RPMI8226 (cell line): ENCODE results near the gene TBX5.
"Not testable (repeated sequence)": the region's sequence is repeated elsewhere in the genome, so short reads cannot be mapped to it uniquely, and the experiment has no call there.

ENCODE experiments used
- DNase-seq: peaks from one replicate; pipeline ENCODE4 v3.0.0-alpha.2; 2015

Gene TBX5

DNA sequence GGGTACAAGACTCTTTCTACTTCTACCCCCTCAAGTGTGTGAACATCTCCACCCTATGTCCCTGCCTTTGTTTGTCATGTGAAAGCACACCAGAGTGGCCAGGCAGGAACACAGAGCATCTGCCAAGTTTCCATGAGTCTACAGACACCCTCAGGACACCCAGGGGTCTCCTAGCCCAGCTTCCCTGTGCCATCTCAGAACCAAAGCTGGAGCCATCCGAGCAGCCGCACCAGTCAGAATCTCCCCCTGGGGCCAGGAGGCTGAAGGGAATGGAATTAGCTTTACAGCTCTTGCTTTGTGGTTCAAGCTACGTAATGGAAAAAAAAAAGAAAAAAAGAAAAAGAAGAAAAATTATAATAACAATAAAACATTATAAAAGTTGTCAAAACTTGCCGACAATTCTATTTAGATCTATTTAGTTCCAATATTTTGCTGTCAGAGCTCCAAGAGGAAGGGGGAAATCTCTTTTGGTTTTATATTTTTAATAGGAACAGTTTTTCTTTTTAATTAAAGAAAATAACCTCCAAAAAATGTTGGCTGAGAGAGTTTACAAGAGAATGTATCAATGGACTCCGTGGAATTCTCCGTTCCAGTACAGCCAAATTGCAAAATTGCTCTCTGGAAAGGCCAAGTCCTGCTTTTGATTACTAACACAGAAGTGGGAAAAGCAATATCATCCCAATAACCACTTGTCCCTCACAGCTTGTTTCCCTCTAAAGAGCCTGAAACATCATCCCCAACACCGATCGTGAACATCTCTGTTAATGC is 37.1 kb downstream of the TBX5 start:
- DNase-seq, result no peak

DNA sequence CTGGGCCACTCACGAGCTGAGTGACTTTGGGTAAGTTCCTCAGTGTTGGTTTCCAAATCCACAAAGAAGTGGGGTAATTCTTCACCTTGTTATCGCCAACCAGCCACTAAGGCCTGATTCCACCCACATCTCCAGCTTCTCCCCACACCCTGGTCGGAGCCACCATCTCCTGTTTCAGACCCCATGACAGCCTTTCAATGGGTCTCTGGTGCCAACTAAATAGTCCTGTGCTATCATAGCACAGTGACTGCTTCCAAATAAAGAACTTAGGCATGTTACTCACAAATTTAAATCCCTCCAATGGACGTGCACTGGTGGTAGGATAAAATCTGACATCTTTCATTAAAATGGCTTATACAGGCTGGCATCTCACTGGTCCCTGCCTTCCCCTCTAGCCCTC is 44.0 kb downstream of the TBX5 start:
- DNase-seq, result no peak

DNA sequence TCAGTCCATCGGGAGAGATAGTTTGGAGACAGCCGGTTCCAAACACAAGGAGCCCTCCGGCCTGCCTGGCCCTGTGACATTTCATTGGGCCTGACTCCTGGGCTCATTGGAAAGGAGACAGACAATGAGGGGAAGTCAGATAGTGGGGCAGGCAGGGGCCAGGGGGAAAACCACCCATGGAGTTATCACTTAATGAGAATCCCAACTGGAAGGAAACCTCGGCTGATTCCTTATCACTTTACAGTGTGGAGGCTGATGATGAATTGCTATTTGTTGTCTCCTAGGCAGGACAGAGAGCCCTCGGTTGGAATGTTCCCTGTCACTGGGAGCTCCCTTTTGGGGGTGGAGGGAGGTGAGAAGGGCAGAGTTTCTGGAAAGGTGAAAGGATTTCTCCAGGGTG is 44.4 kb downstream of the TBX5 start:
- no peak for DNase-seq

DNA sequence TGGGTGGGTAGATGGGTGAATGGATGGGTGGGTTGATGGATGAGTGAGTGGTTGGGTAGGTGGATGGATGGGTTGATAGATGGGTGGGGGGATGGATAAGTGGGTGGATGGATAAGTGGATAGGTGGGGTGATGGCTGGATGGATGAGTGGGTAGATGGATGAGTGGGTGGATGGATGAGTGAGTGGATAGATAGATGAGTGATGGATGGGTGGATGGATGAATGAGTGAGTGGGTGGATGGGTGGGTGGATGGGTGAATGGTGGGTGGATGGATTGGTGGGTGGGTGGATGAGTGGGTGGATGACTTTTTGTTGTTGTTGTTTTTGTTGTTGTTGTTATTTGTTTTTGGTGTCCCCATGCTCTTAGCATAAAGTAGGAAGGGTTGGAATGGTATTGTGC is 45.5 kb downstream of the TBX5 start:
- no peak for DNase-seq

DNA sequence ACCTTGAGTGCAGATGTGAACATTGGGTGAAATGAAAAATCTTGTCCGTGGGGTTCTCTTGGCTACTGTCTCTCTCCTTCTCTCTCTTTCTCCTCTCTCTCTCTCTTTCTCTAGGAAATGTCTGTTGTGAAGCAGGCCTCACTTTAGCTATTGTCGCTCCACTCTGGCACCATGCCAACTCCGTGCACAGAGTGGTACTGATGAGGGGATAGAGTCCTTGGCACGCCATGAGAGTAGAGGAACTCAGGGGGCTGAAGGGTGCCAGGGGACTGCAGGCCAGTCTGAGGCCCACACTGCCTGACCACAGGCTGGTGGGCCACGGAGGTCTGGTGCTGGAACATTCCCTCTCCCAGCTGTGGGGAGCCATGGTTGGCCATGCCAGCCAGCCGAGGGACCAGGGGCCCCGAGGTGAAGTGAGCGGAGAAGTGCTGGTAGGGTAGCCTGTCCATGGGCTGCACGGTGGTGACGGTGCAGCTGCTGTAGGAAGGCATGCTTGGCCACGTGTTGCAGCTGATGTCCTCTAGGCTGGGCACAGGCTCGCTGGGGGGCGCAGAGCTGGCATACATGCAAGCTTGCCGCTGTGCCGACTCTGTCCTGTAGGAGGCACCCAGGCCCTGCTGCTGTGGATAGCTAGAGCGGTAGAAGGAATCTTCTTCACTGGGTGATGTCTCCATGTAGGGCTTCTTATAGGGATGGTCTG is 50.4 kb downstream of the TBX5 start:
- DNase-seq, result peak; percentile 17

DNA sequence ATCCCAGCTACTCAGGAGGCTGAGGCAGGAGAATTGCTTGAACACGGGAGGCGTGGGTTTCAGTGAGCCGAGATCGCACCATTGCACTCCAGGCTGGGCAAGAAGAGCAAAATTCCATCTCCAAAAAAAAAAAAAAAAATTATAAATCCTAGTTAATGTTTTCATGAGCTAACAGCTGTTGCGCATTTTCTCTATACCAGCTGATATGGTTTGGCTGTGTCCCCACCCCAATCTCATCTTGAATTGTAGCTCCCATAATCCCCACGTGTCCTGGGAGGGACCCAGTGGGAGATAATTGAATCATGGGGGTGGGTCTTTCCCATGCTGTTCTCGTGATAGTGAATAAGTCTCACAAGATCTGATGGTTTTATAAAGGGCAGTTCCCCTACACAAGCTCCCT is 56.7 kb downstream of the TBX5 start:
- DNase-seq, result not testable (repeated sequence)

DNA sequence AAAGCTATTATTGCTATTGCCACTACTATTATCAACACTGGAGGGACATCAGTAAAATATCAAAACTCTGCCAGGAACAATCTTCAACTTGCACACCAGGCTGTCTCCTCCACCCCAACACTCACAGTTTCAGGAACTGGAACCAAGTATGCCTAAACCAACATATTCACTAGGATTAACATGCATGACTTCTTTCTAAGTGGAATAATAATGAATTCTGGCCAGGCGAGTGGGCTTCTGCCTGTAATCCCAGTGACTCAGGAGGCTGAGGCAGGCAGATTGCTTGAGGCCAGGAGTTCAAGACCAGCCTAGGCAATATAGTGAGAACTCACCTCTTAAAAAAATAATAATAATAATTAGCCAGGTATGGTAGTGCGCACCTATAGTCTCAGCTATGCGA is 58.1 kb downstream of the TBX5 start:
- no peak for DNase-seq

DNA sequence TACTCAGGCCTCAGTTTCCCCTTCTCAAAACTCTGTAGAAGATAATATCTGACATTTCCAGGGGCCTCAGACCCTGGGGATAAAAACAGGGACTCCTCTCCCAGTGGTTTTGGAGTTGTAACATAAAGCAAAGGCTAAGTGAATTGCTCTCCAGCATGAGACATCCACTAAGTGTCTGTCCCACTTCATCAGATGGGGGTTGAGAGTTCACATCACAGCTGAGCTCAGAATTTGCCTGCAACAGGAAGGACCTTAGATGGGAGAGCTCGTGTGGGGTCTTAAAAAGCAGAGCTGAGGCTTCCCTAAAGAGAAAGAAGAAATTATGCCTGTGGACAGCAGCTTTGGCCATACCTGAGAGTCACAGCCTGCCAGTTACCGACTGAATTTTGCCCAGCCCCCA is 61.1 kb downstream of the TBX5 start:
- DNase-seq, result no peak

DNA sequence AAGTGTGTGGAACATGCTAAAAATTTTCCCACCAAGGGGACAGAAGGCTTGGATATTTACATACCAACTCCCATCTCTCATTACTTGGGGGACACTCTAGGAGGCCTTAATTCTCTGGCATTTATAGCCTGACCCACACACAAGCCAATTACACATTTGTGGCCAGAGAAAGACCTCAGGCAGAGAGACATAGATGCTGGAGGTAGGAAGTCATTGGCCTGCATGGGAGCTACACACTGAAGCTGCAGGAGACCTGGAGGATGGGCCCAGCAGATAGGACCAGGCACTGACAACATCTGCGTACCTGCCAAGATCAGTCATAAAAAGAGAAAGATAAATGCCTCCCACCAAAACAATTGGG is 61.7 kb downstream of the TBX5 start:
- DNase-seq, result no peak

DNA sequence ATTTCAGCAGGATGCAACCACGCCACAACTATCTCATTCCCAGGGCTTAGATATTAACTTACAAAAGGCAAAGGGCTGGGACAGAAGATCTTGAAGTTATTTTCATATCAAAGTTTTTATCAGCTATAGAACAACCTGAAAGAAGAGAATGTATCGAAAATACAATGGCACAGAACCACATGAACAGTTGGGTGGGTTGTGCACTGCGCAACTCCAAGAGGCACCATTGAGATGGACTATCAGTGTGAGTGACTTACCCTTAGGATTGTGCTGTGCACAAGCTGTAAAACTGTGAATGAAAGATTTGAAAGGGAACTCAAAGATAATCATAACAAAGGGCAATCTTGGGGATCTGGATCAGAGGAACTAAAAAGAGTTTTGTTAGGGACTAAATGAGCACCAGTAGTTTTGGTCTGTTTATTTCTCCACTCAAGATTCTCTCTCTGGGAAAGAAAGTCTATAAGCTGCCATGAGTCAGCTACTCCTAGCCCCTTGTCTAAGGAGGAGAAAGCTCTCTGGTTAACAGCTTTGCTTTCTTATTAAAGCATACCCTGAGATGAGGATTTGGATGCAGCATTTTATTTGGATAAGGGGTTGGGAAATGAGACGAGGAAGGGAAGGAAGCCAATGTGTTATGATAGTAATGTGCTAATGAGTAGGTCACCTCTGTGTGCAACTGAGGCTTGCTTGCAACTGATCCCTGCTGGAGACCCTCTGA is 62.2 kb downstream of the TBX5 start:
- no peak for DNase-seq

DNA sequence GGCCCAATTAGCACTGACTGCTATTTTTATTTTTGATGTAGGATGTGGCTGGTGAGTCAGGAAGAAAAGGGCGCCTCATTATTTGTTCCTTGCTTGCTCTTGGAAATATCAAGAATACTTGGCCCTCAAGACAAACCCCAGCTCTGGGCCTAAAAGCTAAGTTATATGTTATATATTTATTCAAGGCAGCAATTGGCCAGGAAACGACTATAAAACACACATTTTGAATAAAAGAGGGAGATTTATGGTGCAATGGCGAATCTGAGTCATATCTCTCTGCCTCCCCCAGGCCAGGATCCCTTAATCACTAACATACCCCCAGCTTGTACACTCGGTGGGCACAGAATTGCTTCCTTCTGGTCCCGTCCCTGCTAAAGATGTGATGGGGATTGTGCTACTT is 63.3 kb downstream of the TBX5 start:
- DNase-seq, result no peak

DNA sequence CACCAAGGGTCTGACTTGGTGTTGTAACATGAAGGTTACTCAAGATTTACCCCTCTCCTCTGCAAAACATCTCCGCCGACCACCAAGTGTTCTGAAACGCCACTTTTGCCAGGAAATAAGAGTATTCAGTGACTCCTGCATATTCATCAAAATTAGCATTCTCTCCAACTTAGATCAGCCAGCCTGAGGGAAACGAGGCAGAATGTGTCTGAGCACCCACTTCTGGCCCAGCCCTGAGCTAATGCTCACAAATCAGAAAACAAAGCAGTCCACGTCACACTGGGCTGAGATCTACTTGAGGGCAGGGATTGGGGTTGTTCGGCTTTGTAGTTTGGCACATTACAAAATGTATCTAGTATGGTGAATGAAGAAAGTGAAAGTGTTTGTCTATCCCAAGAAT is 64.3 kb downstream of the TBX5 start:
- DNase-seq, result no peak

DNA sequence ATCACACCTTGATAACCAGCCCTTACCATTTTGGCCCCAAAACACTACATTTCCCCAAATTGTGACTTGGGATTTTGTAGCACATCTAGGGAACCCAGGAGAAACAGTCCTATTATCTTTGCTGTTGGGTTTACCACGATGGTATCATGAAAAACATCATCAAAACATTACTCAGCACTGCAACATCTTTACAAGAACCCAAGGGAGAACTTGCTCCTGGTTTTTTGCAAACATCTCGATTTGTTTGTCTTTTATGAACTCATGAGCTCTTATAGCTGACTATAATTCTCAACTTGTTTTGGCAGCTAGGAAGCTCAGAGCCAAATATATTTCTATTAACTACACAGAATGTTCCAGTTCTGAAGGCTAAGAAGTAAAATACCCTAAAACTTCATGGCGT is 65.7 kb downstream of the TBX5 start:
- no peak for DNase-seq

DNA sequence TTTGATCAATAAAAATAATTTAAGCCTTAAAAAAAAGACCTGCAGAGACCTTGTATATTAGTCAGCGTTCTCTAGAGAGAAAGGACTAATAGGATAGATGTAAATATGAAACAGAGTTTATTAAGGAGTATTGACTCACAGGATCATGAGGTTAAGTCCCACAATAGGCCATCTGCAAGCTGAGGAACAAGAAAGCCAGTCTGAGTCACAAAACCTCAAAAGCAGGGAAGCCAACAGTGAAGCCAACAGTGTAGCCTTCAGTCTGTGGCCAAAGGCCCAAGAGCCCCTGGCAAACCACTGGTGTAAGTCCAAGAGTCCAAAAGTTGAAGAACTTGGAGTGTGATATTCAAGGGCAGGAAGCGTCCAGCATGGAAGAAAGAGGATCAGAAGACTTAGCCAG is 66.3 kb downstream of the TBX5 start:
- DNase-seq, result no peak

DNA sequence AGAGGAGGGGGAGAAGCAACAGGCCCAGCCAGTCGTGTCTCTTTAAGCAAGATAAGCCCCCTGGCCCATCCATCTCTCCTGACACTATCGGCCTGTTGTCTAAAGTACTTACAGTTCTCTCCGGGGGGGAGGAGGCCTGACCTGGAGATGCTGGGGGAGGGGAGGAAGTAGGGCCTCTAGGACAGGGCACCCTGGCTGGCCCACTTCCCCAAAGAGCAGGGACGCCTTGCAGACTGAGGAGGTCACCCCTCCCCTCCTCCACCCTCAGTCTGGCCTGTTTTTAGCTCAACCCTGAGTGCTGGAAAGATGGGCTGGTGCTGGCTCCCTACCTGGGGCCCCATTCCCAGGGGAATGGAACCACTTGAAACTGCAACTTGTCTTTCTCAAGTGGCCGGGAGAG is 70.3 kb downstream of the TBX5 start:
- no peak for DNase-seq

DNA sequence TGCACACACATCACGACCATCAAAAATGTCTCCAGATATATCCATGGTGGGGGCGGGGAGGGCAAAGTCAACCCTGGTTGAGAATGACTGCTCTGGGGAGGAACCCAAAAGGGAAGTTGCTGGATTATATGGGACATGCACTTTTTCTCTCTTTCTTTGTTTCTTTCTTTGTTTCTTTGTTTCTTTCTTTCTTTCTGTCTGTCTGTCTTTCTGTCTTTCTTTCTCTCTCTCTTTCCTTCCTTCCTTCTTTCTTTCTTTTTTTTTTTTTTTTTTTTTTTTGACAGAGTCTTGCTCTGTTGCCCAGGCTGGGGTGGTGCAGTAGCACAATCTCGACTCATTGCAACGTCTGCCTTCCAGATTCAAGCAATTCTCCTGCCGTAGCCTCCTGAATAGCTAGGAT is 71.5 kb downstream of the TBX5 start:
- no peak for DNase-seq

DNA sequence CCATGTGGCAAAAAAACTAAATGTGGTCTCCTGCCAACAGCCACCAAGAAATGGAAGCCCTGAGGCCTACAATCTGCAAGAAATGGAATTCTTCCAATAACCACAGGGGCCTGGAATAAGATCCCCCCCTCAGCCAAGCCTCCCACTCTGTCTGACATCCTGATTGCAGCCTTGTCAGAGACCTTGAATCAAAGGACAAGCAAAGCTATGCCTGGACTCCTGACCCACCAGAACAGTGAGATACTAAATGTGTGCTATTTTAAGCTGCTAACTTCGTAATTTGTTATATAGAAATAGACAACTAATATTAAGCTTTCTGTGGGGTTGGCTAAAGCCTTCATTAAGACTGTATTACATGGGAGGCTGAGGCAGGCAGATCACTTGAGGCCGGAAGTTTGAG is 77.7 kb downstream of the TBX5 start:
- DNase-seq, result no peak

DNA sequence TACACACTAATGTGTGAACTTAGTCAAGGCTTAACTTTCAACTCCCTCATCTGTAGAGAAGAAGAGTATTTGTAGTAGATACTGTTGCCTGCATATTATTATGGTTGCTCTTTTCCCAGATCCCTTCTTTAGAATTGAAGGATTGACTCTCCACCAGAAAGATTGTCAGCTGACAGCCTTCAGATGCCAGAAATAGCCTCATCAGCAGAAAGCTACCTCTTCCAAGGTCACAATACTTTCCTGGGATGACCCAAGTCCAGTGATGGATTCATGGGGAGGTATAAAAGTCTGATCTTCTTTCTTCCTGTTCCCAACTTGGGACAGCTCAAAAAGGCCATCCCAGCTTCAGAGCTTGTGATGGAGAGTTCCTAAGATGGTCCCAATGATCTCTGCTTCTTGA is 78.2 kb downstream of the TBX5 start:
- no peak for DNase-seq

DNA sequence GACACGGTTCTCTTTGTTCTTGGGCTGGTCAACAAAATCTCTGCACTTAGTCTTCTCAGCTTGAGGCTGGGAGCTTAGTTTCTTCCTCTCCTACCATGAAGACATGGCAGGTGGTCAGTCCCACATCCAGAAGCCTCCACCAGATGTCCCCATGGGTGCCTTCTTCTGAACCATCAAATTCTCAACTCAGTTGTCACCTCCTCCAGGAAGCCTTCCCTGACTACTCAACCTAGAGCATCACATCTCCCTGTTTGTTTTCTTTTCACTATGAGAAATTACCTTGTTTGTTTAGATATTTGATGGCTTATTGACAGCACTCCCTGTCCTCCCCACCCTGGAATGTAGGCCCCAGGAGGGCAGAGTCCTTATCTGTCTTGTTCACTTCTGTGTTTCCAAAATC is 84.4 kb downstream of the TBX5 start:
- DNase-seq, result no peak

DNA sequence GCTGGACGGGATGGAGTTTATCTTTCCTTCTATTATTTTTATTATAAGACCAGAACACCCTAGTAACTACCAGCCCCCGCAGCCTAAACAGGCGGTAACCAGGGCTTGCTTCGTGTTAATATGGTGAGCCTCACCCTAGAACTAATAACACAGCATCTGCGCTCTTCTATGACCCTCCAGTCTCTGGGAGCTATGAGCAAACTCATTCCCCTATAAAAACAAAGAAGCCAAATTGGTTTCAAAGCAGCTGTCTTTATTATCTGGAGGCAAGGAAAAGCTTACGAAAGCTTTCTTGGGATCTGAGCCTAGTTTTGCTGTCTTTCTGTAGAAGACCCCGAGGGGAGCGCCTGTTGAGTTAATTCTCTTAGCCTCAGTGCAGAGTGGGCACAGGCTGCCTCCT is 85.0 kb downstream of the TBX5 start:
- no peak for DNase-seq

DNA sequence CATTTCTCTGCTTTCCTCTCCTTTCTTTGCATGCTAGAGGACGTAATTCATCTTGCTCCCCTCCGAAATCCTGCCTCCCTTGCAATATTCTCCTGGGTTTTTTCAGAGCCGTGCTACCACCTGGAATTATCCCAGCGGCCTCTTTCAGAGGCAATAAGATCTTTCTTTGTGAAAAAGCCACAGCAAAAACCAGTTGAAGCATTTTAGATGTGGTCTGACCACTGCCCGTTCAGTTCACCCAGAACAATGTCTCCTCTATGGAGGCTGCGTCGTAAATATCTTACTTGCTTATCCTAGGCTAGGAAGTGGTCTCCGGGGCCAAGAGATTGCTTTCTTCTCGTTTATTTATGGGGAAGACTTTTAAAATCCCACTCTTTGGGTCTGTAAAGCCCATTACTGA is 85.8 kb downstream of the TBX5 start:
- no peak for DNase-seq

DNA sequence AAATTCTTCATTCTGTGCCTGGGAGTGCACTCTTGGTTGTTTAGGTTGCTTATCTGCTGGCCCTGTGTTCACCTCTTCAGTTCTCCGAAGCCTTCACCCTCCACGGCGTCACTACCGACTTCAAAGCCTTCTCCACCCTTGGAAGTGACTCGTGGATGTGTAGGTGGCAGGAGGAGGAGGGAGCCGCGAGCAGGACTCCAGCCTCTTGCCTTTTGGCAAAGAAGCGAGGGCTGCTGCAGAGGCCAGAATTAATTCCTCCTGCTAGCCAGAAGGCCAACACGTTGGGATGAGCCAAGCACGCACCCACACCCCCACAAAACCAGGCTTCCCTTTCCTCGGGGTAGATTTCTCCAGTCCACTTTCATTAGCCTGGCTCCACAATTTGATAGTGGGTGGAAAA is 86.5 kb downstream of the TBX5 start:
- no peak for DNase-seq

DNA sequence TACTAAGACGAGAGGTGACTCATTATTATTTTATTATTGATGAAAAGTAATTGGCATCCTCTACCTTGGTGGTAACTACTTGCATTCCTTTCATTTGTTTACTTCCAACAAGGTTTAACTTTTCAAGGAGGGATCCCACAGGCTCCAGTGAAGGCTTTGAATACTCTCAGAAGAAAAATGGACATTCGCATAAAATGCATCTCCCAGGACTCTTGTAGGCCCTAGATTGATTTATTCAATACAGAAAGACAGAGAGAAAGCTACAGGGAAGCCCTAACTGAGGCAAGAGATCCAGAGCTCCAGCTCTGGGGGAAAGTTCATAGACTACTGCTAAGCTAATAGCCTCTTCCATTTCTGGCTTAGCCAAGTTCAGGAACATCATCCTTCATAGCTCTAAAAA is 87.0 kb downstream of the TBX5 start:
- DNase-seq, result no peak

DNA sequence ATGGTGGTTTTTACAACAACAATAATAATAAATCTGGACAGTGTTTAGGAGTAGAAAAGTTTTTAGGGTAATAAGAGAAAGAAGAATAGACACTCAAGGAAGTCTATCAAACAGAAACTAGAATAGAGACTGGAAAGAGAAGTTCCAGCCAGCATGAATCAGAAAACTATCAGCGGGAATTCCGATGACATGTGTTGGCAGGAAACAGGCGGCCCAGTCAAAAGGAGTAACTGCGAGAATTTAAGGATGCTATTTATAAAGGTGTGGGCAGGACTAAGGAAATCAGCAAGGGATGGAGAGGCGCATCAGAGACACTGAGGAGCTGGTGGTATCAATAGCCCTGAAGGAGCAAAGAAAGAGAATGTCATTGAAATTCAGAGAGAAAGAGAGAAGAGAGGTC is 89.9 kb downstream of the TBX5 start:
- DNase-seq, result no peak
